ENCODE measurements around the gene RGS3.
A peak's percentile ranks its signal among the peaks of the same experiment; 100 is the strongest.

Gene RGS3

GRCh38 chr9:113570106-113570505 is 106.6 kb downstream of the RGS3 start:
- H3K36me3 Mint-ChIP-seq (ENCODE audit: low read depth) = no peaks in the 10 kb centered on the region
- peaks cover 20% of the 10 kb centered on the region for H3K4me1 Mint-ChIP-seq (ENCODE audit: low read depth)
- no peaks in the 10 kb centered on the region for H3K9me3 Mint-ChIP-seq
- DNase-seq (ENCODE audit: low spot score) = no peak
- H3K27ac Mint-ChIP-seq = no peak overlapping the region
- H3K27me3 Mint-ChIP-seq (ENCODE audit: low read depth) = no peaks in the 10 kb centered on the region
- no peak overlapping the region for H3K4me3 Mint-ChIP-seq

- Mint-ChIP-seq H3K27ac (no peak overlapping the region), H3K9me3 (no peaks in the 10 kb centered on the region), H3K4me1 (ENCODE audit: low read depth) (peaks cover 24% of the 10 kb centered on the region), H3K36me3 (ENCODE audit: low read depth) (peaks cover 2% of the 10 kb centered on the region), H3K27me3 (ENCODE audit: low read depth) (no peaks in the 10 kb centered on the region), H3K4me3 (no peak overlapping the region)
- DNase-seq (ENCODE audit: low spot score) = no peak
Measured at GRCh38 chr9:113570749-113571711, 107.5 kb downstream of the RGS3 start.

DNA sequence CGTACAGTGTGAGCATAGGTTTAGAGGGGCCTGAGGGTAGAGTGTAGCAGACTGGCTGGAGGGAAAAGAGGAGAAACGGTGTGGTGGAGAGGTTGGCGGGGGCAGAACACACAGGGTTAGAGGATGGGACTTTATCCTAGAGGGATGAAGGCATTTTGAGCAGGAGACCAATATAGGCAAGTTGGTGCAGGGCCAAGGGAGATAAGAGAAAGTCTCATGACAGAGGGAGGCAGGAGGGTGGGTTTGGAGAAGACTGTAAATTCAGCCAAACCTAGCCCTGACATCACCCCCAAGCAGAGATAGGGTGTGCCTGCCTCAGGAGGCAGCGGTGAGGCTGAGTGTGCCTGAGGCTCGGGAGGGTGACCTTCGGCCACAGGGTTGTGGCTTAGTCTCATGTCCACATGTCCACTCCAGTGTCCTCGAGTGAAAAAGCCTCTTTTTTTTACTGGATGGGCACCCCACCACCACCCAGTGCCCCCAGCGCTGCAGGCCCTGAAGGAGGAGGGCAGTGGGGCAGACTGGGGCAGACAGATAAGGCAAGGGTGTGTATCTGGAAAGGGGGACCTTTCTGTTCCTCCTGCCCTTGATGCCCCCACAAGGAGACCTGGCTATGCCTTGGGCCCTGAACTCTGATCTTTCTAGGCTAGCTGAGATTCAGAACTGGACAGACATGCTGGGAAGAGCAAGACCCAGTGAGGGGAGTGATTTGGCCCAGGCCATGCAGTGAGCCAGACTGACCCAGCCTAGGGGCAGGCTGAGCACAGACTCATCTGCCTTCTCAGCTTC is 108.7 kb downstream of the RGS3 start:
- H3K27ac Mint-ChIP-seq = no peak overlapping the region
- no peaks in the 10 kb centered on the region for H3K9me3 Mint-ChIP-seq
- H3K4me3 Mint-ChIP-seq = no peak overlapping the region
- H3K27me3 Mint-ChIP-seq (ENCODE audit: low read depth) = no peaks in the 10 kb centered on the region
- H3K4me1 Mint-ChIP-seq (ENCODE audit: low read depth) = peaks cover 29% of the 10 kb centered on the region
- no peak for DNase-seq (ENCODE audit: low spot score)
- H3K36me3 Mint-ChIP-seq (ENCODE audit: low read depth) = peaks cover 2% of the 10 kb centered on the region

- H3K4me1 Mint-ChIP-seq (ENCODE audit: low read depth) = peaks cover 39% of the 10 kb centered on the region
- H3K27ac Mint-ChIP-seq = no peak overlapping the region
Measured at GRCh38 chr9:113573046-113573958, 109.8 kb downstream of the RGS3 start.

DNA sequence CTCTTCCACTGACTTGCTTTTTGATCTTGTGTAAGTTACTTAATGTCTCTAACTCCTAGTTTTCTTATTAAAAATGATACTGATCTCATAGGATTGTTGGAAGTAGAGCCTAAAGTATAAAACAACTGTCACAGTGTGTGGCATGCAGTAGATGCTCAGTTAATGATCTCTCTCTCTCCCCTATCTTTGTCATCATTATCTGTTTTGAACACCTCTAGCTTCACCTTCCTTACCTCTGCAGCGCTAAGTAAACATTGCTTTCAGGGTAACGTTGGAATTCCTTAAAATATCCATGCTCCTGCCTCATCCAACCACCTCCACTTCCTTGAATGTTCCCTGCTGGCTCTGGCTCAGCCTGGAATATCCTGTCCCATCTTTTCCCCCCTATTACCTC is 110.4 kb downstream of the RGS3 start:
- Mint-ChIP-seq H3K9me3 (no peaks in the 10 kb centered on the region), H3K4me1 (ENCODE audit: low read depth) (peaks cover 45% of the 10 kb centered on the region), H3K27me3 (ENCODE audit: low read depth) (no peaks in the 10 kb centered on the region), H3K4me3 (no peak overlapping the region), H3K27ac (peak overlapping the region; percentile 68), H3K36me3 (ENCODE audit: low read depth) (peaks cover 2% of the 10 kb centered on the region)
- no peak for DNase-seq (ENCODE audit: low spot score)

More at GRCh38 chr9:113573046-113573958, 109.8 kb downstream of the RGS3 start:
- H3K27me3 Mint-ChIP-seq (ENCODE audit: low read depth) = no peaks in the 10 kb centered on the region
- H3K36me3 Mint-ChIP-seq (ENCODE audit: low read depth) = peaks cover 2% of the 10 kb centered on the region
- no peak for DNase-seq (ENCODE audit: low spot score)
- H3K4me3 Mint-ChIP-seq = no peak overlapping the region
- H3K9me3 Mint-ChIP-seq = no peaks in the 10 kb centered on the region

- Mint-ChIP-seq H3K9me3 (no peaks in the 10 kb centered on the region), H3K27me3 (ENCODE audit: low read depth) (no peaks in the 10 kb centered on the region), H3K36me3 (ENCODE audit: low read depth) (peaks cover 2% of the 10 kb centered on the region), H3K4me3 (no peak overlapping the region), H3K4me1 (ENCODE audit: low read depth) (peaks cover 48% of the 10 kb centered on the region), H3K27ac (peak overlapping the region; percentile 68)
- DNase-seq (ENCODE audit: low spot score) = no peak
Measured at GRCh38 chr9:113574441-113575262, 111.1 kb downstream of the RGS3 start.

GRCh38 chr9:113577525-113578261 is 114.2 kb downstream of the RGS3 start:
- Mint-ChIP-seq H3K27me3 (ENCODE audit: low read depth) (no peaks in the 10 kb centered on the region), H3K27ac (peak overlapping the region; percentile 73), H3K4me3 (peak overlapping the region; percentile 84), H3K9me3 (no peaks in the 10 kb centered on the region), H3K4me1 (ENCODE audit: low read depth) (peaks cover 63% of the 10 kb centered on the region), H3K36me3 (ENCODE audit: low read depth) (peaks cover 4% of the 10 kb centered on the region)
- DNase-seq (ENCODE audit: low spot score) = no peak

DNA sequence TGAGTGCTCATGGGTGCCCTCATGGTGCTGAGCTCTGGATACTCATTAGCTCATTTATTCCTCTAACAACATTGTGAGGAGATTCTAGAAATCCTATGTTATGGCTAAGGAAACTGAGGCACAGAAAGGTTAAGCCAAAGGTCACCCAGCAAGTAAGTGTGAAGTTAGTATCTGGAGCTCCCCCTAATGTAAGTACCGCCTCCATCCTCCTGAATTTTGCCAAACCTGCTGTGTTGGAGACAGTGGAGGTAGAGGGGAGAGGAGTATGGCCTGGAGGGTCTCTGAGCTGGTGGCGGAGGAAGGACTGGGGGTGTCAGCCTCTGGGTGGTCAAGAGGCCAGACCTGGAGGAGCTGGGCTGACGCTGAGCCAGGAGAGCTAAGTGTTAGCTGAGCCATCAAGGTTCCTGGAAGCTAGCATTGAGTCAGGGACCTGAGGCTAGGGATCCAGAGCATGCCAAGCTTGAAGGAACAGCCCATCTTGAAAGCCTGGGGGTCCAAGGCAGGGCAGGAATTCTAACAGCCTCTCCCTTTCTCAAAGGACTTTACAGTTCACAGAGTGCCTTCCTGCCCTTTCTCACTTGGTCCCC is 114.8 kb downstream of the RGS3 start:
- Mint-ChIP-seq H3K4me3 (peak overlapping the region; percentile 84), H3K4me1 (ENCODE audit: low read depth) (peaks cover 68% of the 10 kb centered on the region), H3K36me3 (ENCODE audit: low read depth) (peaks cover 9% of the 10 kb centered on the region), H3K27ac (peak overlapping the region; percentile 96), H3K27me3 (ENCODE audit: low read depth) (no peaks in the 10 kb centered on the region), H3K9me3 (no peaks in the 10 kb centered on the region)
- DNase-seq (ENCODE audit: low spot score) = no peak

DNA sequence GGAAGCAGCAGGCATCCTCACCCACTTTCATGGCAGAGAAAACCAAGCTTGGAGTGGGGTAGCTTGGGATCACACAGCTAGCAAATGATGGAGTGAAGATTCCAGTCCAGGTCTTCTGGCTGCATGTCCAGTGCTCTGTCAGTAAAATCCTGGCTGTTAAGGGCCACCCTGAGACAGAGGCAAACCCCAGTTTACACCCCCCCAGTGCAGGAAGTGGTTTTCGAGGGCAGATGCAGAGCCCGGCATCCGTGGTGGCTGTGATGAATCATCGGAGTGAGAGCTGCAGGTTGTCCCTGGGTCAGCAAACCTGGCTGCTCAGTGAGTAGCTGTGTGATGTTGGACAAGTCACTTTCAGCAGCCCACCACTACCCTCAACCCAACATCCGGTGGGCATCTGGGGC is 115.4 kb downstream of the RGS3 start:
- Mint-ChIP-seq H3K4me1 (ENCODE audit: low read depth) (peaks cover 69% of the 10 kb centered on the region), H3K27me3 (ENCODE audit: low read depth) (no peaks in the 10 kb centered on the region), H3K27ac (peak overlapping the region; percentile 96), H3K9me3 (no peaks in the 10 kb centered on the region), H3K36me3 (ENCODE audit: low read depth) (peaks cover 13% of the 10 kb centered on the region), H3K4me3 (peak overlapping the region; percentile 84)
- DNase-seq (ENCODE audit: low spot score) = peak; percentile 92

DNA sequence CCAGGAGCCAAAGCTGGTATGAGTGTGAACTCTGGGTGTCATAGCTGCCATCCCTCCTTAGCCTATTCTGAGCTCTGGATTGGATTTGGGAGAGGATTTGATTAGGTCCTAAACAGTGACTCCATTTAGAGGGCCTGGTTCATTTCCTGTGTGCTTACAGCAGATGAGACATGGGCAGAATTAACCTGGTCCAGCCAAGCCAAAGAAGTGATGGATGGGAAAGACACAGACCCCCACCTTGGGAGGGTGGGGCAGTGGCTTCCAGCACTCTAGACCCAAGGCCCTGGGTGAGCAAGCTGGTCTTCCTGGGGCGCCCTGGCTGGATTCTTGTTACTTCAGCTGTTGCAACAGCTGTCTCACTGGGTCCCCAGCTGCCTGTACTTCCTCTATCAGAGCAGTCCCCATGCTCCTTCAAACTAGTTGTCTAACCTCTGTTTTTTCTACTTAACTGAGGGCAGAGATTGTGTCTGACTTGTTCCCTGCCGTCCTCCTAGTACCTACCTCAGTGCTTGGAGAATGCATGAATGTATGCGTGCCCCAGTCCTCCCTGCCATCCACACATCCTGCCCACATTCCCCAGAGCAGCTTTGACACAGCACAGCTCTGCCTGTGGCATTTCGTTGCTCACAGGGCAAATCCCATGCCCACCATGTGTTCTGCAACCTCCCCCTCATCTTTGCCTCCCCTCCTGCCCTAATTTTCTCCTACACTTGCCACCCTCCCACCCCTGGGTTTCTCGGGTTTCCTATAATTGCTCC is 115.9 kb downstream of the RGS3 start:
- Mint-ChIP-seq H3K9me3 (no peaks in the 10 kb centered on the region), H3K27ac (peak overlapping the region; percentile 96), H3K36me3 (ENCODE audit: low read depth) (peaks cover 13% of the 10 kb centered on the region), H3K4me3 (peak overlapping the region; percentile 84), H3K4me1 (ENCODE audit: low read depth) (peaks cover 64% of the 10 kb centered on the region), H3K27me3 (ENCODE audit: low read depth) (no peaks in the 10 kb centered on the region)
- DNase-seq (ENCODE audit: low spot score) = no peak

DNA sequence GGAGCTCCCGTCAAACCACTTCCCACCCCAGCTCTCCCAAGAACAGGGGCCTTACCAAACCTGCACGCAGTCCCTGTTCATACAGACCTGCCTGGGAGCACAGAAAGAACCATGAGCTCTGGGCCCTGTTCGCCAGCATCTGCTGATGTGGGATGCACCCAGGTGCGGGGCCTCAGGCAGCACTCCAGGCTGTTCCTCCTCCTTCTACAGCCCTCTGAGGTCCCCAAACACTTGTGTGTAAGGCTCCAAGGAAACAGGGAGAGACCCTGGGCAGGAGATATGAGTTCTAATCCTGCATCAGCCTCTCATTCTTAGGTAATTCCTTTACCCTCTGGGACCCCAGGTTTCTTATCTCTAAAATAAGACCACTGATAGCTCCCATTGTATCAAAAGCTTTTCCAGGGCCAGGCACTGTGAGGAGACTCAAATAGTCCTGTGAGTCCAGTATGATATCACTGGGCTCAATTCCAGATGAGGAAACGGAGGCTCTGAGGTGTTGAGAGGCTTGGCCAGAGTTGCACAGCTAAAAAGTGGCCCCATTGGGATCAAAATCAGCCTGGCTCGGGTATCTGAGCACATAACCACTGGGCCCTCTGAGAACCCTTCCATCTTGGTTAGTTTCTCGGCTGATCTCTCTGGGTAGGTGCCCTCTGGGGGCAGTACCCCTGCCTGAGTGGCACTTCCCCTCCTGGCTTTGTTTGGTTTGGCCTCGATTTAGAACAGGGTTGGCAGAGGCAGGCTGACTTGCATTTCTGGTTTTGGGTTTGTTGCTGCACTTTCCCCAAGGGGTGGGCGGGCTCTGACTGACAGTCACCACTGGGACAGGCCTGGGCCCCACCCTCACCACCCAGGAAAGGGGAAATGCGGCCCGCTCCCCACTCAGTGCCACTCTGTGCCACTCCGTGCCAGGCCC is 116.8 kb downstream of the RGS3 start:
- Mint-ChIP-seq H3K27ac (peak overlapping the region; percentile 96), H3K4me3 (peak overlapping the region; percentile 84), H3K9me3 (no peaks in the 10 kb centered on the region), H3K36me3 (ENCODE audit: low read depth) (peaks cover 18% of the 10 kb centered on the region), H3K27me3 (ENCODE audit: low read depth) (no peaks in the 10 kb centered on the region), H3K4me1 (ENCODE audit: low read depth) (peaks cover 70% of the 10 kb centered on the region)
- DNase-seq (ENCODE audit: low spot score) = peak; percentile 71

Measured in T-helper 2 cell treated with Interferon-gamma antibody and Interleukin-4, amounts not matched to agents 5 μg/mL and 100 μg/mL, for 36 hours (primary cell).